HG02970 (cell line): ENCODE data around the gene DMXL2.
"Not testable (repeated sequence)": the region's sequence is repeated elsewhere in the genome, so short reads cannot be mapped to it uniquely, and the experiment has no call there.

Experiments
- ATAC-seq: cut with Tn5 transposase; IDR thresholded peaks from one replicate; pipeline ENCODE4 v1.9.1; 2021; ENCODE audit warnings: mild to moderate bottlenecking, moderate library complexity, moderate number of reproducible peaks; ENCODE audit not compliant: unreplicated experiment, low FRiP score

Gene DMXL2

GRCh38 chr15:51622604-51623370 lies at the start of gene DMXL2:
Gene DMXL2 (minus strand): TSS chr15:51622771. CDS start chr15:51622545, 226 bp downstream.
- ATAC-seq, result peak; percentile 46

- ATAC-seq, result no peak
Observed at GRCh38 chr15:51672155-51672687, 49.6 kb upstream of the DMXL2 start.

- ATAC-seq, result no peak
Observed at GRCh38 chr15:51669381-51669780, 46.8 kb upstream of the DMXL2 start.

- no peak for ATAC-seq
Observed at GRCh38 chr15:51668446-51668845, 45.9 kb upstream of the DMXL2 start.

GRCh38 chr15:51667478-51667877 lies 44.9 kb upstream of the DMXL2 start:
- ATAC-seq, result no peak

GRCh38 chr15:51661072-51661471 lies 38.5 kb upstream of the DMXL2 start:
- ATAC-seq, result no peak

- ATAC-seq, result no peak
Observed at GRCh38 chr15:51658664-51659063, 36.1 kb upstream of the DMXL2 start.

- not testable (repeated sequence) for ATAC-seq
Observed at GRCh38 chr15:51655401-51656057, 33.0 kb upstream of the DMXL2 start.

- no peak for ATAC-seq
Observed at GRCh38 chr15:51652084-51652668, 29.6 kb upstream of the DMXL2 start.

- ATAC-seq, result no peak
Observed at GRCh38 chr15:51649659-51650521, 27.3 kb upstream of the DMXL2 start.

- ATAC-seq, result not testable (repeated sequence)
Observed at GRCh38 chr15:51648643-51649042, 26.1 kb upstream of the DMXL2 start.

GRCh38 chr15:51648101-51648500 lies 25.5 kb upstream of the DMXL2 start:
- ATAC-seq, result not testable (repeated sequence)

- no peak for ATAC-seq
Observed at GRCh38 chr15:51647128-51647562, 24.6 kb upstream of the DMXL2 start.

- no peak for ATAC-seq
Observed at GRCh38 chr15:51642696-51643095, 20.1 kb upstream of the DMXL2 start.

GRCh38 chr15:51641490-51642130 lies 19.0 kb upstream of the DMXL2 start:
- no peak for ATAC-seq

- no peak for ATAC-seq
Observed at GRCh38 chr15:51634591-51635198, 12.1 kb upstream of the DMXL2 start.

- ATAC-seq, result no peak
Observed at GRCh38 chr15:51629612-51630011, 7.0 kb upstream of the DMXL2 start.

GRCh38 chr15:51625236-51625635 lies 2.7 kb upstream of the DMXL2 start:
- no peak for ATAC-seq

GRCh38 chr15:51624022-51624421 lies 1.5 kb upstream of the DMXL2 start:
- no peak for ATAC-seq
